Naive thymus-derived CD4-positive, alpha-beta T cell (primary cell): ENCODE data around the gene NCAPH2. TPM values are rescaled to one million over a fixed set of nuclear protein-coding genes. Genes with fewer than 3 reads are reported as not detected.
A peak's percentile ranks its signal among the peaks of the same experiment; 100 is the strongest.

Source experiments
- ATAC-seq: fragments of 150-1000 bp; cut with Tn5 transposase; 2 replicates; pipeline ENCODE4 v1.10.0; 2021; ENCODE audit warnings: mild to moderate bottlenecking, moderate library complexity
- CTCF ChIA-PET: fragments of 350-600 bp; sonication (Branson Sonifier 250); formaldehyde crosslinking; loops from one replicate; lab custom pipeline; 2021; ENCODE audit warnings: antibody characterized with exemption; lab: Charles Lee
- POLR2A ChIA-PET: fragments of 350-600 bp; sonication (Branson Sonifier 250); formaldehyde crosslinking; loops from one replicate; lab custom pipeline; 2021; ENCODE audit warnings: antibody characterized with exemption, inconsistent platforms; lab: Charles Lee
- DNase-seq, 9 donors: peaks; one replicate each; pipeline versions ENCODE4 v3.0.0 to v3.0.0-alpha.2; 2020 to 2022; ENCODE audit warnings: mixed read lengths in 1 of 9
- H3K27ac ChIP-seq: one replicate; pipeline ENCODE4 v1.7.0; 2013; ENCODE audit warnings: mild to moderate bottlenecking, low read depth, low read length, moderate library complexity
- H3K27me3 ChIP-seq, 2 donors: one replicate each; pipeline ENCODE4 v1.7.0; 2013; ENCODE audit warnings: low read length in 2 of 2, mild to moderate bottlenecking in 2 of 2, moderate library complexity in 2 of 2; ENCODE audit not compliant: control insufficient read depth in 2 of 2, insufficient read depth in 2 of 2
- H3K36me3 ChIP-seq, 3 experiments: 1 replicate in 2 of 3; 2 replicates in 1 of 3; pipeline ENCODE4 v1.7.0; 2013; ENCODE audit warnings: low read length in 3 of 3, mild to moderate bottlenecking in 3 of 3, moderate library complexity in 1 of 3; ENCODE audit not compliant: insufficient read depth in 3 of 3, control insufficient read depth in 2 of 3
- H3K4me1 ChIP-seq, 2 donors: one replicate each; pipeline ENCODE4 v1.7.0; 2013; ENCODE audit warnings: low read length in 2 of 2, mild to moderate bottlenecking in 2 of 2, moderate library complexity in 1 of 2; ENCODE audit not compliant: control insufficient read depth in 2 of 2, insufficient read depth in 2 of 2
- H3K4me3 ChIP-seq: 2 replicates; pipeline ENCODE4 v1.7.0; 2013; ENCODE audit warnings: mild to moderate bottlenecking, low read length
- H3K9me3 ChIP-seq, 3 experiments: 1 replicate in 2 of 3; 2 replicates in 1 of 3; pipeline ENCODE4 v1.7.0; 2013; ENCODE audit warnings: low read length in 3 of 3; ENCODE audit not compliant: control insufficient read depth in 2 of 3
- H3K27ac Mint-ChIP-seq, 9 donors: one replicate each; pipeline ENCODE4 v1.8.0; 2020 to 2022; ENCODE audit warnings: mixed read lengths in 9 of 9, mild to moderate bottlenecking in 8 of 9, moderate library complexity in 5 of 9, inconsistent platforms in 2 of 9
- H3K27me3 Mint-ChIP-seq, 5 donors: one replicate each; pipeline ENCODE4 v1.8.0; 2021 to 2022; ENCODE audit warnings: mixed read lengths in 5 of 5, mild to moderate bottlenecking in 1 of 5
- H3K36me3 Mint-ChIP-seq, 5 donors: one replicate each; pipeline ENCODE4 v1.8.0; 2020 to 2022; ENCODE audit warnings: mixed read lengths in 5 of 5, mild to moderate bottlenecking in 3 of 5, inconsistent platforms in 1 of 5
- H3K4me1 Mint-ChIP-seq, 7 donors: one replicate each; pipeline ENCODE4 v1.8.0; 2020 to 2022; ENCODE audit warnings: mixed read lengths in 7 of 7, mild to moderate bottlenecking in 3 of 7, inconsistent platforms in 1 of 7
- H3K4me3 Mint-ChIP-seq, 10 donors: one replicate each; pipeline ENCODE4 v1.8.0; 2020 to 2022; ENCODE audit warnings: mild to moderate bottlenecking in 10 of 10, mixed read lengths in 10 of 10, moderate library complexity in 6 of 10, inconsistent platforms in 2 of 10
- H3K9me3 Mint-ChIP-seq, 11 donors: one replicate each; pipeline ENCODE4 v1.8.0; 2020 to 2022; ENCODE audit warnings: mixed read lengths in 11 of 11, mild to moderate bottlenecking in 4 of 11, inconsistent platforms in 1 of 11, moderate library complexity in 1 of 11
- intact Hi-C, 2 donors: fragments of 100-400 bp; cut with micrococcal nuclease; formaldehyde crosslinking; loops; one replicate each; pipeline ENCODE4 v1.15.1; 2023
- polyA plus RNA-seq, 2 donors: library from polyadenylated mRNA; unstranded; fragments of 300-500 nt; fragmentation: Illumina TruSeq; gene quantifications; one replicate each; pipeline ENCODE4 v1.2.3, GENCODE V29; 2021
- total RNA-seq, 6 experiments: library from RNA in 5 of 6; stranded (reverse) in 5 of 6; gene quantifications; 1 replicate in 5 of 6; 2 replicates in 1 of 6; pipeline ENCODE4 v1.2.3 and lab custom pipeline; 2021 to 2026

NCAPH2 gene
- total and polyA plus RNA-seq, 7 experiments from 2014 or later, result 37.8 to 135 (median 78.8) TPM

DNA sequence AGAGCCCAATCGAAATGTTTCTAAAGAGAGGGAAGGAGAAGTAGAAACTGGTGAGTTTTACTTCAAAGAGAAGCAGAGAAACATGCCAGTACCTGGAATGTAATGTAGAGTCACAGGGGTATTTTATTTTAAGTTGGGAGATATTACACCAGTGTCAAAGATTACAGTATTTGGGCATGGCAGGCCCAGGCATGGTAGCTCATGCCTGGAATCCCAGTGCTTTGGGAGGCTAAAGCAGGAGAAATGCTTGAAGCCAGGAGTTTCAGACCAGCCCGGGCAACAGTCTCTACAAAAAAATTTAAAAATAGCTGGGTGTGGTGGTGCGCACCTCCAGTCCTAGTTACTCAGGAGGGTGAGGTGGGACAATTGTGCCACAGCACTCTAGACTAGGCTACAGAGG, 52.0 kb downstream of the NCAPH2 start:
- DNase-seq (no peak), ATAC-seq (no peak)
- Mint-ChIP-seq H3K27me3 (peaks cover 0 to 19% (median 0%) of the 10 kb centered on the region in 5 donors), H3K36me3 (no peaks in the 10 kb centered on the region), H3K4me1 (peaks cover 6 to 24% (median 13%) of the 10 kb centered on the region in 7 donors), H3K4me3 (peak overlapping the region in 1 of 10 donors; percentile 55), H3K9me3 (peaks cover 0 to 3% (median 0%) of the 10 kb centered on the region in 11 donors), H3K27ac (no peak overlapping the region)
- POLR2A ChIA-PET, result interaction anchor here (0.8 to 1.8 kb wide), 5 partner anchors 9 to 61 kb away, joined by 3 to 4 read pairs (median 4); partner anchors contain the start of genes KLHDC7B and TYMP
- Histone ChIP-seq H3K9me3 (no peaks in the 10 kb centered on the region), H3K27ac (no peak overlapping the region), H3K27me3 (no peaks in the 10 kb centered on the region), H3K4me1 (peaks cover 0 to 4% of the 10 kb centered on the region in 2 donors), H3K36me3 (no peaks in the 10 kb centered on the region), H3K4me3 (no peak overlapping the region)
- CTCF ChIA-PET, result interaction anchor here (0.7 to 2.1 kb wide), 2 partner anchors 9 to 12 kb away, joined by 3 to 7 read pairs; no protein-coding TSS in a partner anchor
- intact Hi-C loops, result no loop called here

DNA sequence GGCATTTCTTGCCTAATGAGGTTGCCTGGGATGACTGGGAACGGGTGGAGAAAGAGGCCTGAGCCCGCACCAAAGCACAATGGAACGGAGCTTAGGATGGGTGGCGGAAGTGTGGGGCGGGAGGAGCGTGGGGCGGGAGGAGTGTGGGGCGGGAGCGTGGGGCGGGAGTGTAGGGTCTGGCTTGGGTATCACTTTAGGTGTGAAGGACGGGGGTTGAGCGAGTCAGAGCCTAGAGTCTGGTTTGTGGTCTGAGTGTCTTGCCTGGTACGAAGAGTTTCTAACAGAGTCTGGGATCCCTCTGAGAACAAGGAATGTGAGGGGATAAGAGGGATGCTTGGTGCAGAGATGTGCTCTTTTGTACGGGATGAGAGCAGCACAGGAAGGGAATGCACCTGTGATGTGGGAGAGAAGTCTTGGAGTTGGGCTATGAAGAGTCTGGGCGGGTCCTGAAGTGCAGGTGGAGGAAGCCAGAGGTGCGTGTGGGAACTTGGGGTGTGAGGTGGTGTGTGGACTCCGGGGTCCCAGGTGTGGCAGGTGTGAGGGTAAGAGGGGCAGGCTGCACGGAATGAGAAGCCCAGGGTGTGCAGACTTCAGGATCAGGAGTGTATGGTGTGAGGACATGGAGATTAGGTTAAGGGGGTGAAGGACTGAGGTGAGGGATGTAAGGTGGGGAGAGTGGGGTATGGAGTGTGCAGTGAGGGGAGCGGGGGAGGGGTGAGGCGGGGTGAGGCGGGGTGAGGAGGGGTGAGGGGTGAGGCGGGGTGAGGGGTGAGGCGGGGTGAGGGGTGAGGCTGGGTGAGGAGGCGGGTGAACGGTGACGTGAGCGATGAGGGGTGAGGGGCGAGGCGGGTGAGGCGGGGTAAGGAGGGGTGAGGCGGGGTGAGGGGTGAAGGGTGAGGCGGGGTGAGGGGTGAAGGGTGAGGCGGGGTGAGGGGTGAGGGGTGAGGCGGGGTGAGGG, 53.7 kb downstream of the NCAPH2 start:
- CTCF ChIA-PET, result interaction anchor here (1.0 kb wide), 1 partner anchor 25 kb away, joined by 5 read pairs; no protein-coding TSS in a partner anchor
- no peak for ATAC-seq
- no peak overlapping the region for H3K27ac ChIP-seq
- H3K36me3 ChIP-seq, result no peaks in the 10 kb centered on the region
- H3K9me3 ChIP-seq, result no peaks in the 10 kb centered on the region
- Mint-ChIP-seq H3K9me3 (peaks cover 0 to 3% (median 0%) of the 10 kb centered on the region in 11 donors), H3K4me1 (peaks cover 6 to 24% (median 14%) of the 10 kb centered on the region in 7 donors), H3K27ac (peak overlapping the region; percentile 18 to 80 (median 69)), H3K4me3 (peak overlapping the region; percentile 4 to 73 (median 56)), H3K27me3 (peaks cover 0 to 14% (median 0%) of the 10 kb centered on the region in 5 donors), H3K36me3 (no peaks in the 10 kb centered on the region)
- no peak overlapping the region for H3K4me3 ChIP-seq
- intact Hi-C loops, result loop anchor here (1.0 to 2.0 kb wide), 13 partner anchors 13 to 219 kb away; partner anchors contain the start of genes ARSA (in 1 of the 2), CHKB (in 1 of the 2), MAPK8IP2 (in 1 of the 2) and NCAPH2 (in 1 of the 2)
- peaks cover 0 to 4% of the 10 kb centered on the region in 2 donors for H3K4me1 ChIP-seq
- POLR2A ChIA-PET, result interaction anchor here (1.8 kb wide), 1 partner anchor 32 kb away, joined by 4 read pairs; the partner anchor contains the start of gene TYMP
- DNase-seq, result no peak
- H3K27me3 ChIP-seq, result no peaks in the 10 kb centered on the region

DNA sequence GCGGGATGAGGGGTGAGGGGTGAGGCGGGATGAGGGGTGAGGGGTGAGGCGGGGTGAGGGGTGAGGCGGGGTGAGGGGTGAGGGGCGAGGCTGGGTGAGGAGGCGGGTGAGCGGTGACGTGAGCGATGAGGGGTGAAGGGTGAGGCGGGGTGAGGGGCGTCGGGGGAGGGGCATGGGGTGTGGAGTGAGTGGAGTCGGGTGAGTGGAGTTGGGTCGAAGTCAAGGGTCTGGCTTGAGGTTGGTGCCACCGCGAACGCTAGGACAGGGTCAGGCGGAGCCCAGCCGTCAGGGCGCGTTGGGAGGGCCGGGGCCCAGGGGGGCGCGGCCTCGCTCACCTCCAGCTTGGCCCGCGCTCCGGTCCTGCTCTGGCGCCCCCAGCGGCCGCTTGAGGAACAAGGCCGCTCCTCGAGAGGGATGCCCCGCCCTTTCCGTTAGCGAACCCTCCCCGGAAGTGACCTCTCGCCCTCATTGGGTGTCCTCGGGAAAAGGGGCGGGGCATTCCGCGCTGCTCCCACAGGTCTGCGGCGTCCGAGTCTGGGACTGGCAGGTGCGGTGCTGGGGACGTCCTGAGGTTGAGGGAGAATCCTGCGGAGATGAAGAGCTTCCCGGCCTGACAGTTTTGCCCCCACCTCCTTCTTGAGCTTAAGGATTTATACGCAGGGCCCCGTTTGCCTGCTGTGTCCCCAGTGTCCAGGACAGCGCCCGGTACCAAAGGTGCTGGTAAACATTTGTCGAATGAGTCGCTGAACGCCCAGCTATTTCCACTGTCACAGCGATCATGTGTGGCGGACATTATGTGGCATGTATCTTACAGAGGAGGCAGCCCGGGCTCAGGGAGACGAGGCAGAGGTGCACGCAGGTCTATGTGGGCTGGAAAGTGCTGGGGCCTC, 54.7 kb downstream of the NCAPH2 start, which contains the start of gene SYCE3:
TSS of gene SYCE3 (minus strand) at position 397 of the 890 bp plus-strand sequence. CDS start 6,514 bp downstream, outside the sequence.
- Mint-ChIP-seq H3K4me1 (peaks cover 6 to 24% (median 14%) of the 10 kb centered on the region in 7 donors), H3K36me3 (peaks cover 0 to 3% (median 0%) of the 10 kb centered on the region in 5 donors), H3K27ac (peak within 1 kb of the TSS; percentile 77 to 96 (median 87)), H3K9me3 (peaks cover 0 to 3% (median 0%) of the 10 kb centered on the region in 11 donors), H3K27me3 (peaks cover 0 to 14% (median 0%) of the 10 kb centered on the region in 5 donors), H3K4me3 (peak within 1 kb of the TSS; percentile 85 to 97 (median 94))
- Histone ChIP-seq H3K27ac (peak within 1 kb of the TSS; percentile 67), H3K36me3 (no peaks in the 10 kb centered on the region), H3K27me3 (no peaks in the 10 kb centered on the region), H3K4me3 (peak within 1 kb of the TSS; percentile 75), H3K9me3 (no peaks in the 10 kb centered on the region), H3K4me1 (peaks cover 0 to 4% of the 10 kb centered on the region in 2 donors)
- CTCF ChIA-PET, result interaction anchor here (0.6 to 2.7 kb wide), 12 partner anchors 14 to 58 kb away, joined by 3 to 11 read pairs (median 4); partner anchors contain the start of genes KLHDC7B, SCO2 and TYMP
- peak; percentile 100 for ATAC-seq
- POLR2A ChIA-PET, result interaction anchor here (0.6 to 4.4 kb wide), 16 partner anchors 9 to 90 kb away, joined by 3 to 33 read pairs (median 4); partner anchors contain the start of genes CHKB, LMF2, NCAPH2 and SCO2
- DNase-seq, result peak; percentile 92 to 99 (median 96)
- intact Hi-C loops, result loop anchor here (1.0 to 2.0 kb wide), 15 partner anchors 14 to 220 kb away; partner anchors contain the start of genes ARSA (in 1 of the 2), CHKB (in 1 of the 2), LMF2 (in 1 of the 2) and MAPK8IP2 (in 1 of the 2)

DNA sequence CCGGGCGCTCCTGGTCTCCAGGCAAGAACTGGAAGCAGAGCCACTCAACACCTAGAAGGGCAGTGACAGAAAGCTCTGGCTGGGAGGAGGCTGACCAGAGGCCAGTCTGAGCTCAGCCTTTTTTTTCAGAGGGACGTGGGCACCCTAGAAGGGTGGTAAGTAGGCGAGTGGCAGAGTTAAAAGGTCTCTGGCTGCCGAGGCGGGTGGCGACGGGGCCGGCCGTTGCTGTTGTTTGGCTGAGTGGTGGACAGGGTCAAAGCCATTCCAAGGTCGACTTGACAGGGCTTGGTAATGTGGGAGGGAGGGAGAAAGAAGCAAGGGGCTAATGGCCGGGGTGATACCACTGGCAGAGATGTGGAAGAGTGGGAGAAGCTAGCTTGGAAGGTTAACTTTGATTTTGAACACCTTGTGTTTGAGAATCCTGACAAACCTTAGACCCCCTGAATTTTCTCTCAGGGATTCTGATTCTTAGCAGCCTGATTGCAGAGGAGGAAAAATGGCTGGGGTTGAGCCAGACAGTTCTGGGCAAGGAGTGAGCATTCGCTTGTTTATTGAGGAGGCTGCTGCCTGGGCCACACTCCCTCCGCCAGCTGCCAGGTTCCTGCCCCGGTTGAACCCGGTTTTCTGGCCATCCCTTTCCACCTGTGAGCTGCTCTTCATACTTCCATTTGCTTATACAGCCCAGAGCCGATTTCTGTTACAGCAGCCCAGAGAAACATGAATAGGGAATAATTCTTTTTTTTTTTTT, 55.6 kb downstream of the NCAPH2 start:
- peaks cover 0 to 1% (median 0%) of the 10 kb centered on the region in 3 experiments for H3K36me3 ChIP-seq
- H3K9me3 ChIP-seq, result no peaks in the 10 kb centered on the region
- intact Hi-C loops, result loop anchor here (1.0 to 2.0 kb wide), 4 partner anchors 20 to 93 kb away; partner anchors contain the start of gene LMF2 (in 1 of the 2)
- peaks cover 0 to 4% (median 0%) of the 10 kb centered on the region in 5 donors for H3K36me3 Mint-ChIP-seq
- peak overlapping the region; percentile 85 to 97 (median 94) for H3K4me3 Mint-ChIP-seq
- H3K4me1 Mint-ChIP-seq, result peaks cover 6 to 24% (median 14%) of the 10 kb centered on the region in 7 donors
- H3K4me3 ChIP-seq, result peak overlapping the region; percentile 75
- peaks cover 0 to 3% (median 0%) of the 10 kb centered on the region in 11 donors for H3K9me3 Mint-ChIP-seq
- H3K27me3 ChIP-seq, result no peaks in the 10 kb centered on the region
- POLR2A ChIA-PET, result interaction anchor here (0.9 to 4.4 kb wide), 15 partner anchors 8 to 90 kb away, joined by 3 to 33 read pairs (median 4); partner anchors contain the start of genes CHKB, LMF2, NCAPH2 and SCO2
- peaks cover 0 to 14% (median 0%) of the 10 kb centered on the region in 5 donors for H3K27me3 Mint-ChIP-seq
- CTCF ChIA-PET, result interaction anchor here (0.6 to 2.7 kb wide), 12 partner anchors 11 to 578 kb away, joined by 3 to 11 read pairs (median 4); partner anchors contain the start of genes KLHDC7B, SCO2 and TYMP
- DNase-seq, result no peak
- ATAC-seq, result no peak
- H3K27ac ChIP-seq, result peak overlapping the region; percentile 67
- peak overlapping the region; percentile 77 to 96 (median 87) for H3K27ac Mint-ChIP-seq
- peaks cover 0 to 4% of the 10 kb centered on the region in 2 donors for H3K4me1 ChIP-seq

DNA sequence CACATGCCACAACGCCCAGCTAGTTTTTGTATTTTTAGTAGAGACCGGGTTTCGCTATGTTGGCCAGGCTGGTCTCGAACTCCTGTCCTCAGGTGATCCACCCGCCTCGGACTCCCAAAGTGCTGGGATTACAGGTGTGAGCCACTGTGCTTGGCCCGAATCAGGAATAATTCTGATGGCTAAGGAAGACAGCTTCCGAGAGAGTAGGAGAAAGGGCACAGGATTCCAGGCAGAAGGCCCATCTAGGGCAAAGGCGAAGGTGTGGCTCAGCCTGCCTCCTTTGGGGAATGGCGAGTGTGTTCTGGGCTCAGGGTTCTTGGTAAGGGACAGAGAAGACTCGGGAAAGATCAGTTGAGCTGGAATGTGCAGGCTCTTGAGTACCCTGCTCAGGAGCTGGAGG, 56.3 kb downstream of the NCAPH2 start:
- no peaks in the 10 kb centered on the region for H3K27me3 ChIP-seq
- H3K27me3 Mint-ChIP-seq, result peaks cover 0 to 14% (median 0%) of the 10 kb centered on the region in 5 donors
- ATAC-seq (no peak), DNase-seq (no peak)
- peak overlapping the region in 4 of 10 donors; percentile 20 to 97 (median 93) for H3K4me3 Mint-ChIP-seq
- peaks cover 0 to 4% of the 10 kb centered on the region in 2 donors for H3K4me1 ChIP-seq
- ChIA-PET POLR2A (interaction anchor here (1.0 to 4.4 kb wide), 12 partner anchors 8 to 57 kb away, joined by 3 to 33 read pairs (median 9); partner anchors contain the start of genes CHKB, CPT1B and SCO2), CTCF (interaction anchor here (0.6 to 2.7 kb wide), 5 partner anchors 12 to 579 kb away, joined by 3 to 11 read pairs (median 4); partner anchors contain the start of genes KLHDC7B and SCO2)
- peaks cover 0 to 3% (median 0%) of the 10 kb centered on the region in 11 donors for H3K9me3 Mint-ChIP-seq
- no peak overlapping the region for H3K27ac ChIP-seq
- H3K36me3 ChIP-seq, result peaks cover 0 to 8% (median 0%) of the 10 kb centered on the region in 3 experiments
- no peak overlapping the region for H3K27ac Mint-ChIP-seq
- peaks cover 0 to 5% (median 0%) of the 10 kb centered on the region in 5 donors for H3K36me3 Mint-ChIP-seq
- H3K4me1 Mint-ChIP-seq, result peaks cover 6 to 24% (median 14%) of the 10 kb centered on the region in 7 donors
- H3K9me3 ChIP-seq, result no peaks in the 10 kb centered on the region
- intact Hi-C loops, result no loop called here
- H3K4me3 ChIP-seq, result no peak overlapping the region
